Left lung (tissue), 14 donors: Measurements from ENCODE around the gene EEF1G. TPM values are rescaled to one million over a fixed set of nuclear protein-coding genes. Genes with fewer than 3 reads are reported as not detected.

Experiments
- ATAC-seq: fragments of 200-7000 bp; cut with Tn5 transposase; one replicate; pipeline ENCODE4 v1.9.1; 2020; ENCODE audit warnings: moderate library complexity
- DNase-seq, 4 donors: peaks; one replicate each; pipeline ENCODE4 v3.0.0-alpha.2; 2013 to 2020
- H3K27ac ChIP-seq, 2 donors: fragments of 200-600 bp; sonication (generic) in 1 of 2; one replicate each; pipeline versions ENCODE4 v1.5.0 to v1.8.0; 2020 to 2021
- H3K27me3 ChIP-seq, 2 donors: fragments of 200-600 bp; sonication (generic) in 1 of 2; one replicate each; pipeline versions ENCODE4 v1.5.0 to v1.8.0; 2020 to 2021
- H3K36me3 ChIP-seq, 2 donors: fragments of 200-600 bp; sonication (generic) in 1 of 2; one replicate each; pipeline versions ENCODE4 v1.5.0 to v1.8.0; 2020 to 2021
- H3K4me1 ChIP-seq, 2 donors: fragments of 200-600 bp; one replicate each; pipeline ENCODE4 v1.8.0; 2021
- H3K4me3 ChIP-seq, 2 donors: fragments of 200-600 bp; sonication (generic) in 1 of 2; one replicate each; pipeline versions ENCODE4 v1.5.0 to v1.8.0; 2020 to 2021; ENCODE audit warnings: mild to moderate bottlenecking in 1 of 2
- H3K9me3 ChIP-seq, 2 donors: fragments of 200-600 bp; sonication (generic) in 1 of 2; one replicate each; pipeline versions ENCODE4 v1.5.0 to v1.8.0; 2020 to 2021
- CTCF ChIP-seq, 2 donors: fragments of 200-600 bp; sonication (generic) in 1 of 2; IDR thresholded peaks; one replicate each; pipeline versions ENCODE4 v1.5.0 to v1.8.0; 2021; ENCODE audit warnings: antibody characterized with exemption in 2 of 2
- intact Hi-C, 2 donors: fragments of 100-400 bp; cut with DNase I; formaldehyde crosslinking; loops; one replicate each; pipeline versions ENCODE4 v1.11.2 to v1.14.2; 2022
- long read RNA-seq, 12 donors: library from polyadenylated mRNA in 2 of 12; unstranded in 2 of 12; transcript quantifications; one replicate each; pipeline ENCODE4 v2.0.0 and lab custom pipeline, GENCODE V29; 2019 to 2026
- polyA plus RNA-seq, 6 donors: library from polyadenylated mRNA; unstranded; fragments of 120-200 nt; gene quantifications; one replicate each; pipeline ENCODE4 v1.2.1, GENCODE V29; 2013; ENCODE audit not compliant: insufficient read length in 6 of 6
- total RNA-seq, 2 donors: library from RNA; stranded (reverse); fragmentation: NEBNext Ultra II Directional; extraction: Animal tissue kit (Norgen Biotek cat#: 25700); gene quantifications; one replicate each; pipeline ENCODE4 v1.2.1, GENCODE V29; 2021
- donor health status: DM: no; HTN: yes; CAD: no.
- donor health status: DM: no; HTN: no; CAD: no.

The EEF1G gene
- total RNA-seq (1,000 to 10,000 TPM in 1 of 2 donors, 100 to 1,000 TPM in 1; 973 to 1,076 TPM), polyA plus RNA-seq (1,000 to 10,000 TPM; 2,175 to 2,492 (median 2,304) TPM)
- long read RNA-seq, donor 1, transcript EEF1G-203 (9 exons, 2,496 nt) = minor isoform, 157 of 2,317 reads
- long read RNA-seq, donor 1, transcript EEF1G-201 (10 exons, 1,523 nt) = major isoform, 1,113 of 2,317 reads
- long read RNA-seq, donor 1, partial matches to known transcripts = 1,041 of 2,317 reads
- long read RNA-seq, donor 1, other reads (novel, unspliced or antisense) = 6 of 2,317 reads
- long read RNA-seq, donor 2, transcript EEF1G-201 (10 exons, 1,523 nt) = major isoform, 834 of 1,719 reads
- long read RNA-seq, donor 2, transcript EEF1G-203 (9 exons, 2,496 nt) = minor isoform, 197 of 1,719 reads
- long read RNA-seq, donor 2, partial matches to known transcripts = 678 of 1,719 reads
- long read RNA-seq, donor 2, other reads (novel, unspliced or antisense) = 10 of 1,719 reads
- long read RNA-seq, donor 3, transcript EEF1G-201 (10 exons, 1,523 nt) = major isoform, 986 of 1,396 reads
- long read RNA-seq, donor 3, transcript EEF1G-203 (9 exons, 2,496 nt) = minor isoform, 141 of 1,396 reads
- long read RNA-seq, donor 3, partial matches to known transcripts = 258 of 1,396 reads
- long read RNA-seq, donor 3, other reads (novel, unspliced or antisense) = 11 of 1,396 reads
- long read RNA-seq, donor 4, transcript EEF1G-201 (10 exons, 1,523 nt) = major isoform, 2,095 of 2,242 reads
- long read RNA-seq, donor 4, transcript EEF1G-203 (9 exons, 2,496 nt) = minor isoform, 112 of 2,242 reads
- long read RNA-seq, donor 4, partial matches to known transcripts = 11 of 2,242 reads
- long read RNA-seq, donor 4, other reads (novel, unspliced or antisense) = 24 of 2,242 reads
- long read RNA-seq, donor 5, transcript EEF1G-203 (9 exons, 2,496 nt) = minor isoform, 139 of 1,735 reads
- long read RNA-seq, donor 5, transcript EEF1G-201 (10 exons, 1,523 nt) = major isoform, 796 of 1,735 reads
- long read RNA-seq, donor 5, partial matches to known transcripts = 787 of 1,735 reads
- long read RNA-seq, donor 5, other reads (novel, unspliced or antisense) = 13 of 1,735 reads
- long read RNA-seq, donor 6, transcript EEF1G-201 (10 exons, 1,523 nt) = major isoform, 882 of 1,418 reads
- long read RNA-seq, donor 6, transcript EEF1G-203 (9 exons, 2,496 nt) = minor isoform, 251 of 1,418 reads
- long read RNA-seq, donor 6, partial matches to known transcripts = 278 of 1,418 reads
- long read RNA-seq, donor 6, other reads (novel, unspliced or antisense) = 7 of 1,418 reads
- long read RNA-seq, donor 7, transcript EEF1G-203 (9 exons, 2,496 nt) = minor isoform, 77 of 782 reads
- long read RNA-seq, donor 7, transcript EEF1G-201 (10 exons, 1,523 nt) = major isoform, 590 of 782 reads
- long read RNA-seq, donor 7, partial matches to known transcripts = 110 of 782 reads
- long read RNA-seq, donor 7, other reads (novel, unspliced or antisense) = 5 of 782 reads
- long read RNA-seq, donor 8, transcript EEF1G-201 (10 exons, 1,523 nt) = major isoform, 744 of 1,130 reads
- long read RNA-seq, donor 8, transcript EEF1G-203 (9 exons, 2,496 nt) = minor isoform, 97 of 1,130 reads
- long read RNA-seq, donor 8, partial matches to known transcripts = 275 of 1,130 reads
- long read RNA-seq, donor 8, other reads (novel, unspliced or antisense) = 14 of 1,130 reads
- long read RNA-seq, donor 9, transcript EEF1G-201 (10 exons, 1,523 nt) = major isoform, 14 of 14 reads
- long read RNA-seq, donor 9, partial matches to known transcripts = 0 of 14 reads
- long read RNA-seq, donor 9, other reads (novel, unspliced or antisense) = 0 of 14 reads
- long read RNA-seq, donor 10, transcript EEF1G-201 (10 exons, 1,523 nt) = major isoform, 2,622 of 2,871 reads
- long read RNA-seq, donor 10, transcript EEF1G-203 (9 exons, 2,496 nt) = minor isoform, 183 of 2,871 reads
- long read RNA-seq, donor 10, partial matches to known transcripts = 31 of 2,871 reads
- long read RNA-seq, donor 10, other reads (novel, unspliced or antisense) = 35 of 2,871 reads
- long read RNA-seq, donor 11, transcript EEF1G-203 (9 exons, 2,496 nt) = minor isoform, 130 of 1,268 reads
- long read RNA-seq, donor 11, transcript EEF1G-201 (10 exons, 1,523 nt) = major isoform, 753 of 1,268 reads
- long read RNA-seq, donor 11, partial matches to known transcripts = 380 of 1,268 reads
- long read RNA-seq, donor 11, other reads (novel, unspliced or antisense) = 5 of 1,268 reads
- long read RNA-seq, donor 12, transcript EEF1G-201 (10 exons, 1,523 nt) = major isoform, 756 of 1,113 reads
- long read RNA-seq, donor 12, transcript EEF1G-203 (9 exons, 2,496 nt) = minor isoform, 72 of 1,113 reads
- long read RNA-seq, donor 12, partial matches to known transcripts = 271 of 1,113 reads
- long read RNA-seq, donor 12, other reads (novel, unspliced or antisense) = 14 of 1,113 reads

- Histone ChIP-seq H3K36me3 (peaks cover 5 to 64% of the 10 kb centered on the region in 2 donors), H3K4me1 (peaks cover 18 to 76% of the 10 kb centered on the region in 2 donors), H3K4me3 (peak within 1 kb of the TSS; percentile 68 to 77), H3K27me3 (no peaks in the 10 kb centered on the region), H3K9me3 (no peaks in the 10 kb centered on the region), H3K27ac (peak within 1 kb of the TSS; percentile 88 to 95)
- ATAC-seq (peak; percentile 97), DNase-seq (peak; percentile 98 to 100 (median 99))
- no peak for TF ChIP-seq CTCF (IDR thresholded peaks at IDR 0.05)
- intact Hi-C loops = no loop called here
Measured at GRCh38 chr11:62573592-62574362, at the start of gene EEF1G. TSS of gene EEF1G (minus strand) at chr11:62573891. CDS start at chr11:62573842, 49 bp downstream.

GRCh38 chr11:62622476-62623089 lies 48.9 kb upstream of the EEF1G start:
- H3K4me3 ChIP-seq = peak overlapping the region in 1 of 2 donors; percentile 82

More at GRCh38 chr11:62622476-62623089, 48.9 kb upstream of the EEF1G start:
- Histone ChIP-seq H3K4me1 (peaks cover 11 to 27% of the 10 kb centered on the region in 2 donors), H3K9me3 (no peaks in the 10 kb centered on the region), H3K27me3 (no peaks in the 10 kb centered on the region), H3K36me3 (peaks cover 5 to 31% of the 10 kb centered on the region in 2 donors), H3K27ac (peak overlapping the region; percentile 90 to 92)
- DNase-seq (no peak), ATAC-seq (no peak)
- intact Hi-C loops = no loop called here
- TF ChIP-seq CTCF (IDR thresholded peaks at IDR 0.05) = no peak
